Stimulated activated CD4-positive, alpha-beta T cell treated with anti-CD3 and anti-CD28 coated beads, Interleukin-1b, Interleukin-23, amount 100 ng/mL, for 24 hours (primary cell): ENCODE data around the gene EMP2.
"Not testable (repeated sequence)": the region's sequence is repeated elsewhere in the genome, so short reads cannot be mapped to it uniquely, and the experiment has no call there.

Experiments
- DNase-seq, 4 experiments: peaks; one replicate each; pipeline ENCODE4 v3.0.0-alpha.2; 2020; ENCODE audit warnings: low read depth in 4 of 4, low spot score in 1 of 4

The EMP2 gene

GRCh38 chr16:10578474-10579316, 1.7 kb downstream of the EMP2 start:
- DNase-seq, result no peak

GRCh38 chr16:10577305-10578202, 2.8 kb downstream of the EMP2 start:
- no peak for DNase-seq

GRCh38 chr16:10576390-10577304, 3.8 kb downstream of the EMP2 start:
- no peak for DNase-seq

GRCh38 chr16:10575506-10576130, 4.8 kb downstream of the EMP2 start:
- no peak for DNase-seq

GRCh38 chr16:10572611-10573010, 7.8 kb downstream of the EMP2 start:
- no peak for DNase-seq

- DNase-seq, result no peak
These were observed 9.0 kb downstream of the EMP2 start for GRCh38 chr16:10571354-10571753.

GRCh38 chr16:10569621-10570020, 10.8 kb downstream of the EMP2 start:
- DNase-seq, result no peak

GRCh38 chr16:10566613-10567012, 13.8 kb downstream of the EMP2 start:
- DNase-seq, result no peak

GRCh38 chr16:10565167-10565566, 15.2 kb downstream of the EMP2 start:
- DNase-seq, result no peak

- DNase-seq, result no peak
These were observed 15.8 kb downstream of the EMP2 start for GRCh38 chr16:10564591-10564990.

GRCh38 chr16:10562361-10562899, 18.0 kb downstream of the EMP2 start:
- no peak for DNase-seq

- DNase-seq, result no peak
These were observed 19.0 kb downstream of the EMP2 start for GRCh38 chr16:10561425-10561824.

GRCh38 chr16:10561001-10561400, 19.4 kb downstream of the EMP2 start:
- DNase-seq, result no peak

GRCh38 chr16:10559792-10560191, 20.6 kb downstream of the EMP2 start:
- not testable (repeated sequence) for DNase-seq

- no peak for DNase-seq
These were observed 21.4 kb downstream of the EMP2 start for GRCh38 chr16:10558746-10559641.

- DNase-seq, result no peak
These were observed 22.1 kb downstream of the EMP2 start for GRCh38 chr16:10558305-10558704.

- DNase-seq, result no peak
These were observed 22.6 kb downstream of the EMP2 start for GRCh38 chr16:10557750-10558149.

- DNase-seq, result no peak
These were observed 24.2 kb downstream of the EMP2 start for GRCh38 chr16:10556236-10556635.

GRCh38 chr16:10554569-10554968, 25.8 kb downstream of the EMP2 start:
- DNase-seq, result no peak
